GM18520 (cell line): Measurements from ENCODE around the gene FGD1.

ENCODE experiments used
- ATAC-seq: cut with Tn5 transposase; IDR thresholded peaks from one replicate; pipeline ENCODE4 v1.9.1; 2021; ENCODE audit not compliant: unreplicated experiment

FGD1 gene

GRCh38 chrX:54473993-54474859 is 21.8 kb downstream of the FGD1 start:
- ATAC-seq, result no peak

GRCh38 chrX:54470054-54470760 is 25.8 kb downstream of the FGD1 start:
- no peak for ATAC-seq

GRCh38 chrX:54452920-54453319 is 43.1 kb downstream of the FGD1 start:
- ATAC-seq, result no peak

GRCh38 chrX:54449929-54450328 is 46.1 kb downstream of the FGD1 start:
- no peak for ATAC-seq

DNA sequence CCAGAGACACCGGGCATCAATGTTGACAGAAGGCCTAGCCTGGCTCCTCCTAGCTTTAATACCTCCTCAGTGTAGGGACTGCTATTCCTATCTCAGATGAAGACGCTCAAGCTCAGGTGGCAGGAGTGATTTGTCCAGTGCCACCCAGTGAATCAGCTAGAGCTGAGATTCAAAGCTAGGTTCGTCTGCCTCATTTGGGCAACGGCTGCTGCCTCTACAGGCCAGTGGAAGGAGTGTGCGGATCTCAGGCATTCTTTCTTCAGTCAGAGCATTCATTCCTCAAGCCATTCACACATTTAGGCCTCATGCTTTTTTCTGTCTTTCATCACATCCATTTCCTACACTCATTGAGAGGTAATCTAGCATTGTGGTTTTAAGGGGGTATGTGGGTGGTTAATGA is 48.6 kb downstream of the FGD1 start:
- no peak for ATAC-seq

GRCh38 chrX:54446084-54446483 is 50.0 kb downstream of the FGD1 start:
- ATAC-seq, result no peak

GRCh38 chrX:54444752-54445151 is 51.3 kb downstream of the FGD1 start:
- no peak for ATAC-seq

- ATAC-seq, result no peak
Measured at GRCh38 chrX:54442790-54443189, 53.2 kb downstream of the FGD1 start.

DNA sequence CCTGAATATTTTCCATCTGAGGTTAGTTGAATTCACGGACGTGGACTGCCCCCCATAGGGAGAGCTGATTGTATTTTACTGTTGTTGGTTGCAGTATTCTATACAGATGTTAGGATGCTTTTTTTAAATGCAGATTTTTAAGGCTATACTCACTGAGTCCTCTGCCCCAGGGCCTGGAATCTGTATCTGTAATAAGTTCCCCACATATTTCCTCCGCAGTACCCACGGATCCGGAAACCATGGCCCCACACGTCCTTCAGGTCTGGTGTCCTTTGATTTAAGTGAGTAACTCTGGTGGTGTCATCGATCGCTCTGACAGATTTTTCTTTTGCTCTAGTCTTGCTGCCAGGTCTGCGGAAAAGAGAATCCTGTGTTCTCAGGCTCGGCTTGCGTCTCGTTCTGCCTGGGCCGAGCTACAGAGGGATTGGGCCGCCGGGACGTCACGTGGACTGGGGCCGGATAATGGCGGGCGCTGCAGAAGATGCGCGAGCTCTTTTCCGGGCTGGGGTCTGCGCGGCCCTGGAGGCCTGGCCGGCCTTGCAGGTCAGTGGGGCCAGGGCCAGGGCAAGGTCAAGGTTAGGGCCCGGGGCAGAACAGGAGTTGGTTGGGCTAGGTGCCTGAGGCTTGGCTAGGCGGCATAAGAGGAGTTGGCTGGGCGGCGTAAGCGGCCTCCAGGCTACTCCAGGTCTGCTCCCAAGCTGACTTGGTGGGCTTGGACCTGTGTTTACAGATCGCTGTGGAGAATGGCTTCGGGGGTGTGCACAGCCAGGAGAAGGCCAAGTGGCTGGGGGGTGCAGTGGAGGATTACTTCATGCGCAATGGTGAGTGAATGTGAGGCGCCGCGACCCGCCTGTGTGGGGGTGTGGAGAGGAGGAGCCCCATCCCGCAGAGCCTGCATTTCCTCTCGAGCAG is 55.8 kb downstream of the FGD1 start, which contains the start of gene TSR2:
Gene TSR2 (plus strand): TSS at position 445 of the 912 bp plus-strand sequence. CDS start 18 bp downstream, at position 463.
- ATAC-seq, result peak; percentile 91

DNA sequence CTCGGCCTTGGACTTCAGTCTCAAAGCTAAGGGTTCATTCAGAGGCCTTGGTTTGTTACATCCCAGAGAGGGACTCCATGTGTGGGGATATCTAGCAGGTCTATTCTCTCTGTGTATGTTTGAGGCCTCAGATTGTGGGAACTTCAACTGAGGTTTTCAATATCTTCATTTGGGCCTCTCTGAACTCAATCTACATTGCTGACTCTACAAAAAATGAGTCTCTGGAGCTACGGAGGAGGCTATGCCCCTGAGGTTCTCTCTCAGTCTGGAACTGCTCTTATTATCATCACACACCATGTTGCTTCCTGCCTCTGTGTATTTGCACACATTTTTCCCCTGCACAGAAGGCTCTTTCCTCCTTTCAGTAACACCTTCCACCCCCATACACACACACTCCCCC is 60.9 kb downstream of the FGD1 start:
- ATAC-seq, result no peak

GRCh38 chrX:54430519-54430918 is 65.5 kb downstream of the FGD1 start:
- ATAC-seq, result no peak

DNA sequence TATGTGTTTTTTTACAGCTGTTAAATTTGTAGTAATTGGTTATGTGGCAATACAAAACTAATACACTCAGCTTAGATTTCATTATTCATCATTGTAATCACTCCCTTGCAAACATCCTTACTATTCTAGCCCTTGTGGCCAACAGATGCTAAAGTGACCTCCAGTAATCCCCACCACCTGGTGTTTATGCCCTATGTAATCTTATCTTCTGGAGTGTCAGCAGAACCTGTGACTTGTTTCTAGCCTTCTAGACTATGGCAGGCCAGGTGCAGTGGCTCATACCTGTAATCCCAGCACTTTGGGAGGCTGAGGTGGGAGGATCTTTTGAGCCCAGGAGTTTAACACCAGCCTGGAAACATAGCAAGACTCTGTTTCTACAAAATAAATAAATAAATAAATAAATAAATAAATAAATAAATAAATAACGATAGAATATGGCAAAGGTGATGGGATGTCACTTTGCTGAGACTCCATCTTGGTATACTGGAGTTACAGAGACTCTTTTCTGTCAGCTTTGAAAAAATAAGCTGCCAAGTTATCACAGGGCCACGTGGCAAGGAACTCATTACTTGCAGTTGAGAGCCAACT is 68.1 kb downstream of the FGD1 start:
- no peak for ATAC-seq

DNA sequence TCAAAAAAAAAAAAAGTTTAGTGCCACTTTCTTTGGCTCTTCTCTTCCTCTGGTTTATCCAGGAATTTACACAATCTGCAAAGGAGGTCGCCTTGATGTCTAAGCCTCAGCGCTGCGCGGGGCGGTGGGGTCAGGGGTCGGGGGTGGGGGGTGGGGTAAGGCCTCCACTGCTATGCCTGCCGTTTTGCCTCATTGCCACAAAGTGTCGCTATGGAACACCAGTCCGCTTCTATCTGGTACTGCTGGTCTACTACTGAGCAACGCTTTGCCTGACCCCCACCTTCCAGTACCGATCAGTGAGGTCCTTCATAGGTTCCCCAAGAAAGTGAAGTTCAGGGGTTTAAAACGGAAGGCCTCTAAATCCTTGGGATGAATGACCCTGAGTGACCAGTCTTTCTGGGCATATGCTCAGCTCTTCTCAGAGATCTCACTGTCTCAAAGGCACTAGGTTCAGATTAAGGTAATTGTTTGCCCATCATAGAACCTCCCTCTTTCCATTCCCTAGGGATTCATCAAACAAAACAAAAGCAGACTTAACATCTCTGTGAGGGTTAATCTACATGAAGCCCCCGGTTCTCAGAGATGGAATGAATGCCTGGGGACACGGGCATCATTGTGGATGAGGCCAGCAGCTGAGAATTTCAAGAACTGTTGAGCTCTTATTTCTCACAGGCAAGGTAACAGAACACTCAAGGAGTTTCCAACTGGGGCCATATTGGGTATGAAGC is 72.7 kb downstream of the FGD1 start:
- ATAC-seq, result no peak

DNA sequence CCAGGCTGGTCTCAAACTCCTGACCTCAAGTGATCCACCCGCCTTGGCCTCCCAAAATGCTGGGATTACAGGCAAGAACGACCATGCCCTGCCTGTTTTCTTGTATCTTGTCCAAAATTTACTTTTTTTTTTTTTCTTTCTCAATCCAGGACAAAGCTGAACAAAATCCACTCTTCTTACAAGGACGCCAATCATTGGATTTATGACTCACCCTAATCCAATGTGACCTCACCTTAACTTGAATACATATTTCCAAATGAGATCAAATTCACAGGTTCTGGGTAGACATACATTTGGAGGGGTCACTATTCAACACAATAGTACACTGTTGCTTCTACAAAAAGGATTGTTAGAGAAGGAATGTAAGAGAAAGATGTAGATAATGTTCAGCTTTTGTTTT is 73.9 kb downstream of the FGD1 start:
- no peak for ATAC-seq

- no peak for ATAC-seq
Measured at GRCh38 chrX:54419559-54420302, 76.3 kb downstream of the FGD1 start.

GRCh38 chrX:54416965-54417364 is 79.1 kb downstream of the FGD1 start:
- no peak for ATAC-seq

DNA sequence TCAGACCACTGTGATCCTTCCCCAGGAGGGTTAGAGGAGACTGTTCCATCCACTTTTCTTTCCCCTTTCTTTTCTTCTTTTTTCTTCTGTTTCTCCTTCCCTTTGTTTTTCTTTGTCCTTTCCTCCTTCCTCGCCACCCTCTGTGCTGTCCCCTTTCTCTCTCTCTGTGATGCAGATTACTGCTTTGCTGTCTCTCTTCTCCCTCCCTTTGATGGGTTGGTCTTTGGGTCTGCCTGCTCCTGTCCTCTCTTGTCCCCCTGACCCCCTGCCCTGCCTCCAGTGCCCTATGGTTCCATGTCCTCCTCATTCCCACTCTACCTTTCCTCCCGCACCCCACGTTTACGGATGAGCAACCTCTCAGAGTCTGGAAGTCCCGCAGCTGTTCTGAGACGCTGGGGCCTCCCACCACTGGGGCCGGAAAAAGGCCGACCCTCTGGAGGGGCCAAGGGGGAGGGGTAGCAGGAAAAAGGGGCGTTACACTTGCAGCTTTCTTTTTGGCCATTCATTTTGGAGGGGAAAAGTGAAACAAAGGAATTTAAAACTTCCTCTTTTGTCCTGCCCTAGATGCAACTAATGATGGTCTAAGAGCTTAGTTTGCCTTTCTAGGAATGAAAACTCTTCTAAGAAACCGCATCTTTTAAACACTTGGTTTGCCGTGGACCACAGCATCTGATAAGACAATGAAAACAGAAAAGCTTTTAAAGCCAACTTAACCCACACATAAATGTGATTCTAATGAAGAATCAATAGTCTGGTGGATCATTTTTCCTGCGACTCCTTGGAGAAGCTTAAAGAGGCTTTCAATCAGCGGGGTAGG is 80.3 kb downstream of the FGD1 start:
- no peak for ATAC-seq

GRCh38 chrX:54413753-54414152 is 82.3 kb downstream of the FGD1 start:
- no peak for ATAC-seq

- no peak for ATAC-seq
Measured at GRCh38 chrX:54411732-54412131, 84.3 kb downstream of the FGD1 start.
